GM12878 (cell line): ENCODE data around the gene LLPH. TPM values are rescaled to one million over a fixed set of nuclear protein-coding genes. Genes with fewer than 3 reads are reported as not detected.

Experiments used
- BCL11A ChIP-seq: IDR thresholded peaks from 2 replicates; pipeline ENCODE4 v1.6.1; 2011; ENCODE audit warnings: low read depth, low read length
- NR2F1 ChIP-seq: fragments of 450-650 bp; conservative IDR thresholded peaks from 2 replicates; pipeline ENCODE4 v1.6.1; 2017; ENCODE audit warnings: mild to moderate bottlenecking
- SIX5 ChIP-seq: IDR thresholded peaks from 2 replicates; pipeline ENCODE4 v1.6.1; 2011; ENCODE audit warnings: mild to moderate bottlenecking, low read depth, low read length, moderate library complexity; ENCODE audit not compliant: severe bottlenecking
- SMAD1 ChIP-seq: fragments of 450-650 bp; IDR thresholded peaks from 2 replicates; pipeline ENCODE4 v1.6.1; 2018; ENCODE audit warnings: mild to moderate bottlenecking, low read depth; ENCODE audit not compliant: partially characterized antibody
- TCF3 ChIP-seq: IDR thresholded peaks from 2 replicates; pipeline ENCODE4 v1.6.1; 2012; ENCODE audit warnings: low read depth, mild to moderate bottlenecking, low read length, borderline replicate concordance; ENCODE audit not compliant: insufficient read depth
- YBX1 ChIP-seq: fragments of 450-650 bp; IDR thresholded peaks from 2 replicates; pipeline ENCODE4 v1.6.1; 2016; ENCODE audit warnings: antibody characterized with exemption
- ZBTB40 ChIP-seq: fragments of 450-650 bp; IDR thresholded peaks from 2 replicates; pipeline ENCODE4 v1.6.1; 2016; ENCODE audit warnings: mild to moderate bottlenecking, moderate library complexity, borderline replicate concordance
- ZNF384 ChIP-seq: IDR thresholded peaks from 2 replicates; pipeline ENCODE4 v1.6.1; 2012; ENCODE audit warnings: low read depth, mild to moderate bottlenecking, low read length, improper control_type of control experiment, borderline replicate concordance
- polyA plus RNA-seq, 11 experiments: library from polyadenylated mRNA; depleted of rRNA in 4 of 11; unstranded in 6 of 11; stranded (reverse) in 5 of 11; fragments of >200 nt; fragmentation: Nextera tagmentation in 4 of 11; fragmentation: Illumina TruSeq in 1 of 11; extraction: Ambion mirVana in 4 of 11; extraction: Trizol in 1 of 11; gene quantifications; 1 replicate in 1 of 11; 2 replicates in 10 of 11; pipeline versions ENCODE4 v1.2.1 to v1.2.3, GENCODE V29; 2011 to 2016; ENCODE audit warnings: inconsistent platforms in 2 of 11, missing spikeins in 2 of 11, low read depth in 1 of 11
- total RNA-seq, 4 experiments: library from RNA; depleted of rRNA in 3 of 4; stranded (reverse); fragments of >200 nt in 3 of 4; fragmentation: Illumina TruSeq in 1 of 4; extraction: Trizol in 1 of 4; gene quantifications; 2 replicates each; pipeline versions ENCODE4 v1.2.1 to v1.2.3, GENCODE V29; 2013 to 2021

LLPH gene
- total and polyA plus RNA-seq, 10 of the 15 experiments (the other 5 are each of a cell fraction or from before 2014, with no cell fraction given) = 15.2 to 107 (median 70.4) TPM

DNA sequence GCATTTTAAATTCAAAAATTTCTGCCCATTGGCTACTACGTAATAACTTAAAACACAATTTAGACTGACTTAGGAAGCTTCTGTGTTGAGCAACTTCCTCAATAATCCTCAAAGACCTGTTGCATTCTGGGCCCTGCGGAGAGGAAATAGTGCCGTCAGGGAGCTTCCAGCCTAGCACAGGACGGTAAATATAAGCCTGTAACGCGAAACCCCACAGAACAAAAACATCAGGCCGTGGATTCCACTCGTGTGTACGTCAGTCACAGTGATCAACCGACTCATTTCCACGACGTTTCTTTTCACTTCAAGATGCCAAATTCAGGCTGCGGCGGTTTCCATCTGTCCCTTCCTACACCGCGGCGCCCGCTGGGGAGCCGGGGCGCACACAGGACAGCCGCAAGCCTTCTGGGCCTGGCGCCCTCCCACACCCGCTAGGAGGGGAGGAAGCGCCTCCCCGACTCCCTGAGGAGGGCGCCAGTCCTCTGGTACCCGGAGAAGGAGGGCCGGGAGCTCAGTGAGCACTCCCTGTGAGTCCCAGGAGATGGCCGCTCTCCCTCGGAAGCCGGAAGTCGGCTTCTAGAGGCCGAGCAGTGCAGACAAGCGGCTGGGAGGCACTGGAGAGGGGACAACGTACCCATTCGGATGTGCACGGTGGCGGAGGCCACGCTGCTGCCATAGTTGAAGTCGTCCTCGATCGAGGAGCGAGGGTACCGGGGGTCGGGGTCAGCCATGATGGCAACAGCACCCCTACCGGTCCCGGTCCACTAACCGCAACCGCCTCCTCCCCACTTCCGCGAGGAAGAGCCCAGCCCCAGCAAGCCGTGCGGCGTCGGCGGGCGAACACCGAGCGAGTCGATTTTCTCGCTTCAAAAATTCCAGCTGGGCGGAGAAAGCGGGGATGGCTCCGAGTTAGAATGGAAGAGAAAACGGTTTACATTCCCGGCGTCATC, 38.9 kb upstream of the LLPH start, which contains the start of gene TMBIM4 (continued):
- no peak for TF ChIP-seq YBX1
- TF ChIP-seq ZNF384 = no peak
- TF ChIP-seq ZBTB40 = peak; percentile 73
- peak; percentile 56; the same call in 1 of the 2 replicates for TF ChIP-seq BCL11A
- peak; percentile 23 for TF ChIP-seq SIX5
- 0 out of 2 replicates have a peak, but pooled peaks have one; percentile 51 for TF ChIP-seq TCF3
- TF ChIP-seq NR2F1 = peak; percentile 84
- peak; percentile 40 for TF ChIP-seq SMAD1
